ENCODE results near the gene CTSE. TPM values are rescaled to one million over a fixed set of nuclear protein-coding genes. Genes with fewer than 3 reads are reported as not detected.
A peak's percentile ranks its signal among the peaks of the same experiment; 100 is the strongest.

The CTSE gene
- total and polyA plus RNA-seq, 9 of the 15 experiments (the other 6 are each of a cell fraction or from before 2014, with no cell fraction given): 0.04 to 0.18 (median 0.09) TPM; not detected in 4

DNA sequence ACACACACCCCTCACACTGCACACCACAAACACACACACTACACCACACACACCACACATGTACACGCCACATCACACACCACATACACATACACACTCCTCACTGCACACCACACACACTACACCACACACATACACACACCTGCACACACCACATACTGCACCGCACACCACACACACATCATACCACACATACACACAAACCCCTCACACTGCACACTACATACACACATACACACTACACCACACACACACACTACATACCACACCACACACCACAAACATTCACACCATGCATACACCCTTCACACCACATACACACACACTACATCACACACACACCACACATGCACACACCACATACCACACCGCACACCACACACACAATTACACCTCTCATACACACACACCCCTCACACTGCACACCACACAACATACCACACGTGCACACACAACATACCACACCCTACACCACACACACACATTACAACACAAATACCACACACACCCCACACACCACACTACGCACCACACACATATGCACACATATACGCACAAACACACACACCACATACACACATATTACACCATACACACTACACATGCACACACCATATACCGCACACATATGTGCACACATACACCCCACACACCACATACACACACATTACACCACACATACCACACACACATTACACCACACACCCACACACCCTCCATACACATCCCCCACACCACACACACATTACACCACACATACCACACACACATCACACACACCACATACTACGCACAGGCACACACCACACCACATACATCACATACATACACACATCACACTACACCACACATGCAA, 50.1 kb downstream of the CTSE start:
- CTCF ChIA-PET (ENCODE audit: low intra/inter-chr PET ratio): no interaction called here

More for the DNA sequence above, 50.1 kb downstream of the CTSE start:
- Histone ChIP-seq H3K27me3 (ENCODE audit: control insufficient read depth in 2 of 2, insufficient read depth in 2 of 2, low read length in 2 of 2) (peaks cover 11 to 32% of the 10 kb centered on the region in 2 experiments), H2AFZ (ENCODE audit: low read depth, low read length) (no peak overlapping the region), H3K4me3 (no peak overlapping the region), H3K36me3 (ENCODE audit: control insufficient read depth, insufficient read depth, low read length) (no peaks in the 10 kb centered on the region), H3K4me1 (replicated peaks in 1 of 2; ENCODE audit: control insufficient read depth in 2 of 2, insufficient read depth in 2 of 2, low read length in 2 of 2) (peaks cover 0 to 4% of the 10 kb centered on the region in 2 experiments; a peak in 1 of 5 replicates), H3K9me3 (replicated peaks; ENCODE audit: control insufficient read depth, insufficient read depth, low read depth, low read length) (no peaks in the 10 kb centered on the region; the same call in 1 of the 2 replicates), H3K27ac (ENCODE audit: extremely low read depth, low read depth, low read length) (no peak overlapping the region), H3K9ac (ENCODE audit: insufficient read depth in 1 of 2, low read depth in 2 of 2, low read length in 2 of 2) (no peak overlapping the region), H4K20me1 (replicated peaks; ENCODE audit: control insufficient read depth, insufficient read depth, low read length) (peaks cover 8% of the 10 kb centered on the region; the same call in 1 of the 2 replicates), H3K9me1 (ENCODE audit: control insufficient read depth, insufficient read depth, low read length) (no peaks in the 10 kb centered on the region), H3K79me2 (ENCODE audit: control insufficient read depth, insufficient read depth, low read length) (no peaks in the 10 kb centered on the region), H3K4me2 (ENCODE audit: insufficient read depth, low read length) (no peak overlapping the region)
- intact Hi-C loops (cut with micrococcal nuclease) (no loop called here), in situ Hi-C loops (cut with MboI) (no loop called here)
- WGBS (ENCODE audit: insufficient coverage, low coverage, missing lambda C conversion rate): 30% methylated on average over 8 of the region's 8 CpGs
- TF ChIP-seq OTX1 (CRISPR knock-in tag; IDR thresholded peaks at IDR 0.05) (0 out of 2 replicates have a peak, but pooled peaks have one; percentile 38), CEBPG (CRISPR knock-in tag; IDR thresholded peaks at IDR 0.05) (no peak), CEBPG (tag; conservative IDR thresholded peaks at IDR 0.05 in 1 of 2, IDR thresholded peaks at IDR 0.05 in 1 of 2) (no peak), TSC22D4 (tag; IDR thresholded peaks at IDR 0.05) (peak; percentile 92; the same call in 1 of the 2 replicates), IRF2 (CRISPR knock-in tag; IDR thresholded peaks at IDR 0.05) (no peak), STAG1 (CRISPR knock-in tag; IDR thresholded peaks at IDR 0.05; ENCODE audit: borderline replicate concordance) (0 out of 2 replicates have a peak, but pooled peaks have one; percentile 16), ELF4 (CRISPR knock-in tag; IDR thresholded peaks at IDR 0.05) (peak; percentile 11; the same call in 1 of the 2 replicates)
- TF ChIP-seq, protein P1, sequence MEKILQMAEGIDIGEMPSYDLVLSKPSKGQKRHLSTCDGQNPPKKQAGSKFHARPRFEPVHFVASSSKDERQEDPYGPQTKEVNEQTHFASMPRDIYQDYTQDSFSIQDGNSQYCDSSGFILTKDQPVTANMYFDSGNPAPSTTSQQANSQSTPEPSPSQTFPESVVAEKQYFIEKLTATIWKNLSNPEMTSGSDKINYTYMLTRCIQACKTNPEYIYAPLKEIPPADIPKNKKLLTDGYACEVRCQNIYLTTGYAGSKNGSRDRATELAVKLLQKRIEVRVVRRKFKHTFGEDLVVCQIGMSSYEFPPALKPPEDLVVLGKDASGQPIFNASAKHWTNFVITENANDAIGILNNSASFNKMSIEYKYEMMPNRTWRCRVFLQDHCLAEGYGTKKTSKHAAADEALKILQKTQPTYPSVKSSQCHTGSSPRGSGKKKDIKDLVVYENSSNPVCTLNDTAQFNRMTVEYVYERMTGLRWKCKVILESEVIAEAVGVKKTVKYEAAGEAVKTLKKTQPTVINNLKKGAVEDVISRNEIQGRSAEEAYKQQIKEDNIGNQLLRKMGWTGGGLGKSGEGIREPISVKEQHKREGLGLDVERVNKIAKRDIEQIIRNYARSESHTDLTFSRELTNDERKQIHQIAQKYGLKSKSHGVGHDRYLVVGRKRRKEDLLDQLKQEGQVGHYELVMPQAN (IDR thresholded peaks at IDR 0.05; ENCODE audit: borderline replicate concordance): peak; percentile 5; the same call in 1 of the 2 replicates
- POLR2A ChIA-PET: no interaction called here
- FAIRE-seq (no peak), ATAC-seq (no peak), DNase-seq (ENCODE audit: extremely low read depth in 1 of 4, low spot score in 3 of 4) (no peak)
- BruUV-seq (replicated peaks): no TSS peak
